B cell (primary cell): ENCODE results near the gene GON7.

ENCODE experiments used
- EZH2 ChIP-seq: IDR thresholded peaks from 2 replicates; pipeline ENCODE4 v1.6.1; 2012; ENCODE audit warnings: borderline replicate concordance, low read depth, mild to moderate bottlenecking, moderate library complexity, low read length; ENCODE audit not compliant: insufficient read depth, poor library complexity, severe bottlenecking
- TF ChIP-seq, protein P1 (sequence below): fragments of 200-600 bp; IDR thresholded peaks from one replicate; pipeline ENCODE4 v1.8.0; 2022; ENCODE audit warnings: antibody characterized with exemption, mild to moderate bottlenecking

- TF ChIP-seq, protein P1, sequence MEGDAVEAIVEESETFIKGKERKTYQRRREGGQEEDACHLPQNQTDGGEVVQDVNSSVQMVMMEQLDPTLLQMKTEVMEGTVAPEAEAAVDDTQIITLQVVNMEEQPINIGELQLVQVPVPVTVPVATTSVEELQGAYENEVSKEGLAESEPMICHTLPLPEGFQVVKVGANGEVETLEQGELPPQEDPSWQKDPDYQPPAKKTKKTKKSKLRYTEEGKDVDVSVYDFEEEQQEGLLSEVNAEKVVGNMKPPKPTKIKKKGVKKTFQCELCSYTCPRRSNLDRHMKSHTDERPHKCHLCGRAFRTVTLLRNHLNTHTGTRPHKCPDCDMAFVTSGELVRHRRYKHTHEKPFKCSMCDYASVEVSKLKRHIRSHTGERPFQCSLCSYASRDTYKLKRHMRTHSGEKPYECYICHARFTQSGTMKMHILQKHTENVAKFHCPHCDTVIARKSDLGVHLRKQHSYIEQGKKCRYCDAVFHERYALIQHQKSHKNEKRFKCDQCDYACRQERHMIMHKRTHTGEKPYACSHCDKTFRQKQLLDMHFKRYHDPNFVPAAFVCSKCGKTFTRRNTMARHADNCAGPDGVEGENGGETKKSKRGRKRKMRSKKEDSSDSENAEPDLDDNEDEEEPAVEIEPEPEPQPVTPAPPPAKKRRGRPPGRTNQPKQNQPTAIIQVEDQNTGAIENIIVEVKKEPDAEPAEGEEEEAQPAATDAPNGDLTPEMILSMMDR: no peak
- TF ChIP-seq EZH2: no peak
Measured at GRCh38 chr14:93234798-93235197, 27.9 kb upstream of the GON7 start.
